Sigmoid colon (tissue), 4 donors: ENCODE data around the gene PRPS1L1.

ENCODE experiments used
- CTCF ChIP-seq, 4 experiments: fragments of 450-650 bp in 3 of 4; fragments of 200-600 bp in 1 of 4; IDR thresholded peaks; one replicate each; pipeline ENCODE4 v1.5.1; 2016 to 2019; ENCODE audit warnings: antibody characterized with exemption in 4 of 4, mild to moderate bottlenecking in 3 of 4, moderate library complexity in 2 of 4
- EP300 ChIP-seq, 4 donors: sonication (generic); formaldehyde crosslinking; IDR thresholded peaks; one replicate each; pipeline ENCODE4 v1.6.1; 2017; ENCODE audit warnings: antibody characterized with exemption in 4 of 4
- POLR2A ChIP-seq, 2 donors: fragments of 450-650 bp; IDR thresholded peaks; one replicate each; pipeline ENCODE4 v1.6.1; 2016; ENCODE audit warnings: antibody characterized with exemption in 2 of 2, mild to moderate bottlenecking in 2 of 2, moderate library complexity in 2 of 2
- POLR2AphosphoS5 ChIP-seq, 4 donors: sonication (generic); formaldehyde crosslinking; IDR thresholded peaks; one replicate each; pipeline ENCODE4 v1.6.1; 2017; ENCODE audit warnings: antibody characterized with exemption in 4 of 4

GRCh38 chr7:17996442-17997223 lies 31.0 kb downstream of the PRPS1L1 start:
- TF ChIP-seq POLR2A (IDR thresholded peaks at IDR 0.05) (no peak), CTCF (IDR thresholded peaks at IDR 0.05) (no peak), POLR2AphosphoS5 (IDR thresholded peaks at IDR 0.05) (no peak), EP300 (IDR thresholded peaks at IDR 0.05) (no peak)
